K562 (cell line): ENCODE results near the gene FAM24B. TPM values are rescaled to one million over a fixed set of nuclear protein-coding genes. Genes with fewer than 3 reads are reported as not detected.

Experiments
- CHD4 ChIP-seq: fragments of 200-600 bp; sonication (generic); IDR thresholded peaks from 3 replicates; pipeline ENCODE4 v1.6.1; 2012; ENCODE audit warnings: low read depth, mild to moderate bottlenecking, mixed read lengths, low read length, inconsistent platforms; ENCODE audit not compliant: insufficient read depth, insufficient replicate concordance, poor library complexity, severe bottlenecking
- CTCF ChIP-seq, 3 experiments: IDR thresholded peaks in 2 of 3; conservative IDR thresholded peaks in 1 of 3; 2 replicates each; pipeline ENCODE4 v1.5.1; 2011 to 2012; ENCODE audit warnings: low read length in 3 of 3, mild to moderate bottlenecking in 3 of 3, control low read depth in 2 of 3, improper control_type of control experiment in 1 of 3, inconsistent platforms in 1 of 3, low read depth in 1 of 3, mixed read lengths in 1 of 3, moderate library complexity in 1 of 3; ENCODE audit not compliant: insufficient read depth in 2 of 3
- DPF2 ChIP-seq: fragments of 450-650 bp; IDR thresholded peaks from 2 replicates; pipeline ENCODE4 v1.6.1; 2016
- ETV1 ChIP-seq: fragments of 450-650 bp; conservative IDR thresholded peaks from 2 replicates; pipeline ENCODE4 v1.6.1; 2016; ENCODE audit warnings: missing genetic modification characterization, control low read depth, low read depth, missing compliant biosample characterization
- HES1 ChIP-seq: fragments of 450-650 bp; IDR thresholded peaks from 2 replicates; pipeline ENCODE4 v1.6.1; 2016; ENCODE audit warnings: low read depth, mild to moderate bottlenecking, moderate library complexity
- KAT8 ChIP-seq: fragments of 450-650 bp; IDR thresholded peaks from 2 replicates; pipeline ENCODE4 v1.6.1; 2016; ENCODE audit warnings: low read depth, mild to moderate bottlenecking
- LARP7 ChIP-seq: fragments of 450-650 bp; IDR thresholded peaks from 2 replicates; pipeline ENCODE4 v1.6.1; 2016
- NFATC3 ChIP-seq: fragments of 450-650 bp; IDR thresholded peaks from 2 replicates; pipeline ENCODE4 v1.6.1; 2017; ENCODE audit warnings: mild to moderate bottlenecking
- NFYB ChIP-seq: IDR thresholded peaks from 2 replicates; pipeline ENCODE4 v1.6.1; 2011; ENCODE audit warnings: mild to moderate bottlenecking, moderate library complexity; ENCODE audit not compliant: insufficient read length; ENCODE audit errors: extremely low read depth
- PHF21A ChIP-seq: fragments of 450-650 bp; IDR thresholded peaks from 2 replicates; pipeline ENCODE4 v1.6.1; 2017; ENCODE audit warnings: low read depth, borderline replicate concordance
- RB1 ChIP-seq: fragments of 450-650 bp; IDR thresholded peaks from 2 replicates; pipeline ENCODE4 v1.6.1; 2017; ENCODE audit warnings: low read depth, mild to moderate bottlenecking
- RBM25 ChIP-seq: fragments of 200-400 bp; formaldehyde crosslinking; IDR thresholded peaks from 2 replicates; pipeline ENCODE4 v1.6.1; 2018; ENCODE audit warnings: low read length, low read depth, moderate library complexity; ENCODE audit not compliant: severe bottlenecking
- SIX5 ChIP-seq, 2 experiments: IDR thresholded peaks; 2 replicates each; pipeline ENCODE4 v1.6.1; 2011; ENCODE audit warnings: low read length in 2 of 2, borderline replicate concordance in 1 of 2, low read depth in 1 of 2, mild to moderate bottlenecking in 1 of 2, moderate library complexity in 1 of 2; ENCODE audit not compliant: insufficient read depth in 1 of 2
- STAT6 ChIP-seq: sonication (generic); formaldehyde crosslinking; IDR thresholded peaks from 2 replicates; pipeline ENCODE4 v1.8.1; 2023; ENCODE audit warnings: mild to moderate bottlenecking, missing genetic modification reagents
- ZNF146 ChIP-seq: IDR thresholded peaks from one replicate; pipeline ENCODE4 v1.6.1; 2018; ENCODE audit warnings: missing compliant biosample characterization; ENCODE audit not compliant: unreplicated experiment
- ZNF592 ChIP-seq: fragments of 450-650 bp; IDR thresholded peaks from 2 replicates; pipeline ENCODE4 v1.6.1; 2017; ENCODE audit warnings: antibody characterized with exemption, mild to moderate bottlenecking
- ZNF699 ChIP-seq: fragments of 250-450 bp; sonication (Bioruptor Pico); IDR thresholded peaks from 2 replicates; pipeline ENCODE4 v1.8.0; 2021; ENCODE audit warnings: mild to moderate bottlenecking, moderate library complexity; ENCODE audit not compliant: insufficient replicate concordance
- ZNF76 ChIP-seq: fragments of 250-450 bp; sonication (Bioruptor Pico); IDR thresholded peaks from 2 replicates; pipeline ENCODE4 v1.4.0; 2020; ENCODE audit warnings: mild to moderate bottlenecking, moderate library complexity, borderline replicate concordance
- ZNF830 ChIP-seq: fragments of 250-450 bp; sonication (Bioruptor Pico); IDR thresholded peaks from 2 replicates; pipeline ENCODE4 v1.5.0; 2021; ENCODE audit warnings: mild to moderate bottlenecking
- polyA plus RNA-seq, 8 experiments: library from polyadenylated mRNA; depleted of rRNA in 4 of 8; stranded (reverse) in 5 of 8; unstranded in 3 of 8; fragments of >200 nt; fragmentation: Nextera tagmentation in 2 of 8; fragmentation: Illumina TruSeq in 1 of 8; extraction: Ambion mirVana in 2 of 8; extraction: Trizol in 1 of 8; gene quantifications; 2 replicates each; pipeline versions ENCODE4 v1.2.1 to v1.2.3, GENCODE V29; 2011 to 2014; ENCODE audit warnings: inconsistent platforms in 1 of 8, missing spikeins in 1 of 8
- total RNA-seq, 7 experiments: library from RNA; depleted of rRNA in 6 of 7; stranded (reverse); fragments of >200 nt in 6 of 7; fragmentation: Illumina TruSeq in 2 of 7; extraction: Trizol in 2 of 7; gene quantifications; 2 replicates each; pipeline versions ENCODE4 v1.2.1 to v1.2.3, GENCODE V29; 2011 to 2021; ENCODE audit warnings: low replicate concordance in 1 of 7

The FAM24B gene
- total and polyA plus RNA-seq, 9 of the 15 experiments (the other 6 are each of a cell fraction or from before 2014, with no cell fraction given): 6.0 to 19.6 (median 9.2) TPM

DNA sequence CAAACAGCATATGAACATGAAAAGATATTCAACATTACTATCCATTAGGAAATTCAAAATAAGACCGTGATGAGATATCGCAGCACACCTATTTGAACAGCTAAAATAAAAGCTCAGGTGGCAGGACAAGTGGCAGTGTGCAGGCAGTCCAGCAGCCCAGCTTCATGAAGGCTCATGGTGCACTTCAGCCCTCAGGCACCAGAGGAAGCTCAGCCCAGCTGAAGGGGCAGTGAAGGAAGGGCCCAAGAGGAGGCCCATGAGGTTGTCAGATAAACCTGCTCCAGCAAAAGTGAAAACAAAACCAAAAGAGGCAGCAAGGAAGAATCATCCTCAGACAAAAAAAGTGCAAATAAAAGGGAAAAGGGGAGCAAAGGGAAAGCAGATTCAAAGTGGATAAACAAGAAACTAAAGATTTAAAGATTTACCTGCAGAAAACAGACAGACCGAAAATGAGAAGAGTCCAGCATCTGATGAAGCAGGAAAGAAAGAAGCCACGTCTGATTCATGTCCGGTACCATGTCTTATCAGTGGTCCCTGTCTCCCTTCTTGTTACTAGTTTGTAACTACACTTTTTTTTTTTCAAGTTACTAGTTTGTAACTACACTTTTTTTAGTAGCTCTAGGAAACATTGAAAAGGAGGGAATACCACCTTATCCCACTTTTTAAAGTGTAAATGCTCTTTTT is 15.0 kb upstream of the FAM24B start (continued):
- no peak for TF ChIP-seq ZNF699 (CRISPR knock-in tag)
- TF ChIP-seq SIX5 (IDR thresholded peaks at IDR 0.05; ENCODE audit: borderline replicate concordance in 1 of 2, insufficient read depth in 1 of 2, low read depth in 1 of 2, low read length in 2 of 2): no peak
- TF ChIP-seq ETV1 (tag): peak; percentile 68
- TF ChIP-seq ZNF592: no peak
- TF ChIP-seq LARP7: no peak
- no peak for TF ChIP-seq PHF21A
- no peak for TF ChIP-seq RB1
- no peak for TF ChIP-seq NFATC3
- TF ChIP-seq ZNF76 (CRISPR knock-in tag): no peak
- no peak for TF ChIP-seq ZNF830 (CRISPR knock-in tag)
- no peak for TF ChIP-seq HES1
- no peak for TF ChIP-seq CHD4
- peak in 1 of 3 experiments; percentile 11; a peak in 1 of 6 replicates for TF ChIP-seq CTCF (IDR thresholded peaks at IDR 0.05 in 2 of 3, conservative IDR thresholded peaks at IDR 0.05 in 1 of 3; ENCODE audit: insufficient read depth in 2 of 3, low read depth in 1 of 3, low read length in 3 of 3)
- TF ChIP-seq NFYB: no peak
- TF ChIP-seq RBM25: no peak
- no peak for TF ChIP-seq KAT8
- TF ChIP-seq STAT6 (CRISPR knock-in tag): no peak
- TF ChIP-seq DPF2: 0 out of 2 replicates have a peak, but pooled peaks have one; percentile 22
- no peak for TF ChIP-seq ZNF146 (CRISPR knock-in tag)
